ENCODE measurements around the gene INPP4A.
"Not testable (repeated sequence)": the region's sequence is repeated elsewhere in the genome, so short reads cannot be mapped to it uniquely, and the experiment has no call there.

Gene INPP4A

DNA sequence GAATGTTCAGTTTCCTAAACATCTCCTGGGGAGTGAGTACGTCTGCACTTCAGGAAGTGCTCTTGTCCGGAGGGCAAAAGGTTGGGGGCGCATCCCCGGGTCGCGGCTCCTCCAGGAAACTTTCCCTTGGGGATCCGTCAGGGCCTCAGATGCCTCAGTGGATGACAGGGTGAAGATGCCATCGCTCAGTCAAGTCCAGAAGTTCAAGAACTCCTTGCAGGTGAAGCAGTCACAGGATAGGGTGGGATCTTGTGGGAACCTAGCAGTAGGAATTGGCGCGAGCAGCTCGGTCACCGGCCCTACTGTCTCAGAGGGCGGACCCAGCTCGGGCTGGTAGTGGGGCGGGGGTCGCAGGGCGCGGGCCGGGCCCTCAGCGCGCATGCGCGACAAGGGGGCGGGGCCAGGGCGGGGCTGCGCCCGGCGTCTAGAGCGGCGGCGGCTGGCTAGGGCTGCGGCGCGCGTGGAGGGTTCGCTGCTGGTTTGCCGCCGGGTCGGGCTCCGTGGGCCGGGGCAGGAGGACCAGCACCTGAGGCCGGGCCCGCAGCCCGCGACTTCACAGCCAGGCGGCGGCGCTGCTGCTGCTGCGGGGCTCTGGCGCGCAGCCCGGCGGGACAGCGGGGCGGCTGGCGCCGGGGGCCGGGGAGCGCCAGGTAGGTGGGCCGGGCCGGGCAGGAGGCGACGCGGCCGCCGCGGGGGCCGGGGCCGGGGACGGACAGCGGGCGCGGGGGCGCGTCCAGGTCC lies at the start of gene INPP4A:
TSS of gene INPP4A (plus strand) at position 423 of the 741 bp plus-strand sequence. CDS start 75,191 bp downstream, outside the sequence.
- DNase-seq, result peak; percentile 95

DNA sequence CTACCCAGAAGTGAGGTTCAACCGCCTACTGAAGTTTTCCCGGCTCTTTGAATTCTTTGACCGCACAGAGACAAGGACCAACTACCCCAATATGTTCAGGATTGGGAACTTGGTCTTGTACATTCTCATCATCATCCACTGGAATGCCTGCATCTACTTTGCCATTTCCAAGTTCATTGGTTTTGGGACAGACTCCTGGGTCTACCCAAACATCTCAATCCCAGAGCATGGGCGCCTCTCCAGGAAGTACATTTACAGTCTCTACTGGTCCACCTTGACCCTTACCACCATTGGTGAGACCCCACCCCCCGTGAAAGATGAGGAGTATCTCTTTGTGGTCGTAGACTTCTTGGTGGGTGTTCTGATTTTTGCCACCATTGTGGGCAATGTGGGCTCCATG lies 48.7 kb upstream of the INPP4A start:
- no peak for DNase-seq

DNA sequence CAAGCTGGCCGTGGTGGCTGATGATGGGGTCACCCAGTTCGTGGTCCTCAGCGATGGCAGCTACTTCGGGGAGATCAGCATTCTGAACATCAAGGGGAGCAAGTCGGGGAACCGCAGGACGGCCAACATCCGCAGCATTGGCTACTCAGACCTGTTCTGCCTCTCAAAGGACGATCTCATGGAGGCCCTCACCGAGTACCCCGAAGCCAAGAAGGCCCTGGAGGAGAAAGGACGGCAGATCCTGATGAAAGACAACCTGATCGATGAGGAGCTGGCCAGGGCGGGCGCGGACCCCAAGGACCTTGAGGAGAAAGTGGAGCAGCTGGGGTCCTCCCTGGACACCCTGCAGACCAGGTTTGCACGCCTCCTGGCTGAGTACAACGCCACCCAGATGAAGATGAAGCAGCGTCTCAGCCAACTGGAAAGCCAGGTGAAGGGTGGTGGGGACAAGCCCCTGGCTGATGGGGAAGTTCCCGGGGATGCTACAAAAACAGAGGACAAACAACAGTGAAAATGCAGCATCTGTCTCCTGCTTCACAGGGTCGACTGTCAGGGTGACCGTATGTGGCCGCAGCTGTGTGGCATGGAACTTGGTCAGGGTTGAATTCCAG lies 47.8 kb upstream of the INPP4A start:
- no peak for DNase-seq

DNA sequence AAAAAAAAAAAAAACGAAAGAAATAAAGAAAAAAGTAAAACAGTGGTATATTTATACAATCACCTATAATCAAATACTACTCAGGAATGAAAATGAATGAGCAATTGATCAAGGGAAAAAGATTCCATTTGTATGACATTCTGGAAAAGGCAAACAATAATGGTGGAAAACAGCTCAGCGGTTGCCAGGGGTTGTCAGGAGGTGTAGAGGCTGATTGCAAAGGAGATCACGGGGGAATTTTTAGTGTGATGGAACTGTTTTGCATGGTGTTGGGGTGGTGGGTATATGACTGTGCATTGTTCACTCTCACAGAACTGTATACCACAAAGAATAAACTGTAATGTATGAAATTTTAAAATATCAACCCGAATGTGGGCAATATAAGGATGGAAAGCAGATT lies 45.5 kb upstream of the INPP4A start:
- DNase-seq, result no peak

DNA sequence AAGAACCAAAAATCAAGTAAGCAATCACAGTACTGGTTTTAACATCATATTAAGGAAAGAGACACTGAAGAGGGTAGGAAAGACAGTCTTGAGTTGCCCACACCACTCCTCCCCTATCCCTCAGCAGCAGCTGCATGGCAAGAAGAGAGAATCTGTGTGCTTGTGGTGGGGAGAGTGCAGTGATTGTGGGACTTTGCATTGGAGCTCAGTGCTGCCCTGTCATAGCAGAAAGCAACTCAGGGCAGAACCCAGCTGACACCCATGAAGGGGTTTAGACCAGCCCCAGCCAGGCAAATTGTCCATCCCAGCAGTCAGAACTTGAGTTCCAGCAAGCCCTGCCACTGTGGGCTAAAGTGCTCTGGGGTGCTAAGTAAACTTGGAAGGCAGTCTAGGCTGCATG lies 40.8 kb upstream of the INPP4A start:
- no peak for DNase-seq

DNA sequence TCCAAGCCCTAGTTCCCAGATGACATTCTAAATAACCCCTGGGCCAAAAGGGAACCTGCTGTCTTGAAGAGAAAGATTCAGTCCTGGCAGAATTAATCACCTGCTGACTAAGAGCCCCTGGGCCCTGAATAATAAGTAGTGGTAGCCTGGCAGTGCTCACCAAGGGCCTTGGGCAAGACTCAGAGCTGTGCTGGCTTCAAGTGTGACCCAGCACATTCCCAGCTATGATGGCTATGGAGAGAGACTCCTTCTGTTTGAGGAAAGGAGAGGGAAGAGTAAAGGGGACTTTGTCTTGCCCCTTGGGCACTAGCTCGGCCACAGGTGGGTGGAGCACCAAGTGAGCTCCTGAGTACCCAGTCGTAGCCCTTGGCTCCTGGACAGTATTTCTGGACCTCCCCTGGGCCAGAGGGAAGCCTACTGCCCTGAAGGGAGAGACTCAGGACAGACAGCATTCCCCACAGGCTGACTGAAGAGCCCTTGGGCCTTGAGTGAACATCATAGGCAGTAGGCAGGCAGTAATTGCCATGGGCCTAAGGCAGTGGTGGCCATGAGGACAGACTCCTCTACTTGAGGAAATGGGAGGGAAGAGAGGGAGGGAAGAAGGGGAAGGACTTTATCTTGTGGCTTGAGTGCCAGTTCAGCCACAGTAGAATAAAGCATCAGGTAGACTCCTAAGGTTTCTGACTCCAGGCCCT lies 40.0 kb upstream of the INPP4A start:
- DNase-seq, result no peak

DNA sequence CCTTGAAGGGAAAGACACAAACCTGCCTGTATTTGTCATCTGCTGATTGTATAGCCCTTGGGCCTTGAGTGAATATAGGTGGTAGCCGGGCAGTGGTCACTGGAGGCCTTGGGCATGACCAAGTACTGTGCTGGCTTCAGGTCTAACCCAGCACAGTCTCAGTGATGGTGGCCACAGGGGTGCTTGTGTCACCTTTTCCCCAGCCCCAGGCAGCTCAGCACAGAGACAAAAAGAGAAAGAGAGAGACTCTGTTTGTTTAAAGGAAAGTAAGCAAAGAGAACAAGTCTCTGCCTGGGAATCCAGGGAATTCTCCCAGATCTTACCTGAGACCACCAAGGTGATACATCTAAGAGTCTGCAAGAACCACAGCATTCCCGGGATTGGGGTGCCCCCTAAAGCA lies 39.4 kb upstream of the INPP4A start:
- no peak for DNase-seq

DNA sequence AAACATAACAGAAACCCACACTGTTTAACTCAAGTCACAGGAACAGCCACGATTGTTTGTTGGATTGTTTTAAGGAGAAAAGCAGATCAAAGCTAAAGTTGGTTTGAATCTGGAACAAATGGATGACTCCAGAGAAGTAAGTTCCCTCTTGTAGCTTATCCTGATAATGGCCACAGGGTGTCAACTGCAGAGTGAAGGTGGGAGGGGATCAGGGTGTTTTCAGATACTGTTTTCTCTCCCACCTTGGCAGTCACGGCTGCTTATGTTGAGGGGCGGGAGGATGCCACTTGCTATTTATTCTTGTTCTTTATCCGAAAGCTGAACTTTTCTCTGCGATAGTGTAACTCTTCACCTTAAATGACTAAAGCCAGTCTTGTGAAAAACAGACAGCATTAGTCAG lies 36.5 kb upstream of the INPP4A start:
- DNase-seq, result no peak

DNA sequence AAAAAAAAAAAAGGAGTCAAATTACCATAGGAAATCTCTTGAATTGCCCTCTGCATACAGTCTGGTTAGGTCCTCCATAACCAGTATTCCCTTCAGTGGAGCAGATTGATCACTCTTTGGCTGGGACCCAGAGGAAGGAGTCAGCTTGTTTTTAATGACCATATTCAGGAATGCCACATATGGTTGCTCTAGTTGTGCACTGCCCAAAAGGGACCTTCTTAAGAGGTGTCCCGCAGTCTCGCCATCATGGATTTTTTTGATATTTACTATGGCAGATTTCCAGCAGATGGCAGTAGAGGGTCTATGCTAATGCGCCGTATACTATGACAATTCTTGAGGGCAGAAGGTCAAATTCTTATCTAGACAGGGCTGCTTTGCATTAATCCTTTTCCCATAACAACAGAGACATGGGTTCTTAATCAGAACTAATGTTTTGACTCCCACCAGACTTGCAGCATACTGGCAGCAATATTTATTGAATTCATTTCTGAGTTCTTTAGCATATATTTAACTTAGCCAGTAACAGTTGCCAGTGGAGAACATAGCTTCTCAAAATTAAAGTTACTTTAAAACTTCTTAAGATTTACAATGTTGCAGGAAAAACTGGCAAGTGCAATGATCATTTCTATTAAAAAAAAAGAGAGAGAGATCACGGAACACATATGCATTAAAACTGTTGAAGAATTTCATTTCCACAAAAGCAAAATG lies 31.8 kb upstream of the INPP4A start:
- peak; percentile 83 for DNase-seq

DNA sequence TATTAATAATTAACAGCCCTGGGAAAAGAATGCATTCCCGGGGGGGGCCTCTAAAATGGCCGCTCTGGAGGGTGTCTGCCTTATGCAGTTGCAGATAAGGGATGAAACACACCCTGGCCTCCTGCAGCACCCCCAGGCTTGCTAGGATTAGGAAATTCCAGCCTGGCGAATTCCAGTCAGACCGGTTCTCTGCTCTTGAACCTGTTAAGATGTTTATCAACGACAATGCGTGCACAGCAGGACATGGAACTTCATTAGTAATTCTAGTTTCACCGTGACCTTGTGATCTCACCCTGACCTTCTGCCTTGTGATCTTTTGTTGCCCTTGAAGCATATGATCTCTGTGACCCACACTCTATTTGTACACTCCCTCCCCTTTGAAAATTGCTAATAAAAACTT lies 30.4 kb upstream of the INPP4A start:
- DNase-seq, result not testable (repeated sequence)

DNA sequence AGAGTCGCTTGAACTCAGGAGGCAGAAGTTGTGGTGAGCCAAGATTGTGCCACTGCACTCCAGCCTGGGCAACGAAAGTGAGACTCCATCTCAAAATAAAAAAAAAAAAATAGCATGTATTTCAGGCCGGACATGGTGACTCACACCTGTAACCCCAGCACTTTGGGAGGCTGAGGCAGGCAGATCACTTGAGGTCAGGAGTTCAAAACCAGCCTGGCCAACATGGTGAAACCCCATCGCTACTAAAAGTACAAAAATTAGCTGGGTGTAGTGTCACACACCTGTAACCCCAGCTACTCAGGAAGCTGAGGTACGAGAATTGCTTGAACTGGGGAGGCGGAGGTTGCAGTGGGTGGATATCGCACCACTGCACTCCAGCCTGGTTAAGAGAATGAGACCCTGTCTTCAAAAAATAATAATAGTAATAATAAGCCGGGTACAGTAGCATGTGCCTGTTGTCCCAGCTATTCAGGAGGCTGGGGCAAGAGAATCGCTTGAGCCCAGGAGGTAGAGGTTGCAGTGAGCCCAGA lies 28.9 kb upstream of the INPP4A start:
- not testable (repeated sequence) for DNase-seq

DNA sequence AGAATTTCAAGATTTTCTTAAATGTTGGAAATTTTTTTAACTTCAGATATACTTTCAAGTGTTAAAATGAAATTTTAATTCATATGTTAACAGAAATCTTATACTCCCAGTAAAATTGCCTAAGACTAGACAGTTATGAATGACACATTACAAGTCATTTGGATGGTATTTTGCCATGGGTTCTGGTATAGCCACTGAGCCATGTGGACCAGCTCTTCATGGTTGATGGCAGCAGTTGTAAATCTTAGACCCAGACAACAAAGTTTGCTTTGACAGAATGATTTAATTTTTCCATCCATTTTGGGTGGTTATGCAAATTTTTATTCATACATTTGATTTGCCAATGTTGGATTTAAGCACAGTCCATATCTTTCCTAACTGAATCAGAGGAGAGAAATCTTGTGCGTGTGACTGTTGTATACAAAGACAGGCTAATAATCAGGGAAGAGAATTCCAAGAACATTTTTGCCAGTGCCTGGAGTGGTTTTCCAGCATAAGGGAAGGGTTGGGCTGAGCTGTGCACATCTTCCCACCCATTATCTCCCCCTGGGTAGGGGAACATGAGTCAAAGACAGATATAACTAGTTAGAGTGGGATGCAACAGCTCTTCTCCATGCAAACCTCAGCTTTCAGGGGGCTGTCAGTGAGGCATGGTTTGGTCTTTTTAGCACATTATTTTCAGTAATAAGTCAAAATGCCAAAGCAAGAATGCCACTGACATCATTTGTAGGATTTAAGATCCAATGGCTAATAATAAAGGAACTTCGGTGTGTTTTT lies 28.1 kb upstream of the INPP4A start:
- no peak for DNase-seq

DNA sequence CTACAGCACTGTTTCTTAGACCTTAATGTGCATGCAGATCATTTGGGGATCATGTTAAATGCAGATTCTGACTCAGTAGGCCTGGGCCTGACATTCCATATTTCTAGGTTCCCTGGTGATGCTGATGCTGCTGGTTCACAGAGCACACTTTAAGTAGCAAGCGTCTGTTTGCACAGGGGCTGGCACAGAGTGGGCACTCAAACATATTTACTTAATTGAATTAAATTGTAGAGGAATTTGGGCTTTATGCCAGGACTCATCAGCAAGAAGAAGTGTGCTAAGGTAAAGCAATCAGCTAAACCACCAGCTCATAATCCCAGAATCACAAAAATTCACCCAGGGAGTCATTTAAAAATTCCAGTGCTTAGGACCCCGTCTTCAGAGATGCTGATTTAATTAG lies 25.1 kb upstream of the INPP4A start:
- no peak for DNase-seq

DNA sequence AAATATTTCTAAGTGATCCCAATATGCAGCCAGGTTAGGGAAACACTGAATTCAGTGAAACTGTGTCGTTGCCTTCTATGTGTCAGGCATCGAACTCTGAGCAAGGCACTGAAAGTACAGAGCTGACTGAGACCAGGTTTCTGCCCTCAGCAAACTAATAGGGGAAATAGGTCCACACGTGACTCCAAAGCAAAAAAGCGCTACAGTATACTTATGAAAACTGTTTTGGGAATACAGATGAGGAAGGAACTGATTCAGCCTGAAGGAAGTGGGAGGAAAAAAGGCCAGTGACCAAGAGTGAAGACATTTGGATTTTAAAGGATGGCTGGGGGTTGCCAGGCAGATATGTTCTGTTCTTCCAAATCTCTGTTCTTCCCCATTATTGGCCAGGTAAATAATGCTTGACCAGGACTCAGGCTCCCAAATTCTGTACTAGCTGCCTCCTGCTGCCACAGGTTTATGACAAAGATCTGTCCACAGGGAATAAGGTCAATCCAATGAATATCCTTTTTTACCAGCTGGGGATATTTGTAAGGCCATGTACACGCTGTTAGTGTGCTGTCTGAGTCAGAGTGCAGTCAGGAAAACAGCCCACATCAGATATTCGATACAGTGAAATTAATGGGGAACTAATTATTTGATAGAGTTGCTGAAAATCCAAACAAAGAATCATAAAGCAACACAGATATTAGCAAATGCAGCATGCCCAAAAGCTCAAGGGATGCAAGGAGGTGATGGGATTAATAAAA lies 24.5 kb upstream of the INPP4A start:
- DNase-seq, result no peak

DNA sequence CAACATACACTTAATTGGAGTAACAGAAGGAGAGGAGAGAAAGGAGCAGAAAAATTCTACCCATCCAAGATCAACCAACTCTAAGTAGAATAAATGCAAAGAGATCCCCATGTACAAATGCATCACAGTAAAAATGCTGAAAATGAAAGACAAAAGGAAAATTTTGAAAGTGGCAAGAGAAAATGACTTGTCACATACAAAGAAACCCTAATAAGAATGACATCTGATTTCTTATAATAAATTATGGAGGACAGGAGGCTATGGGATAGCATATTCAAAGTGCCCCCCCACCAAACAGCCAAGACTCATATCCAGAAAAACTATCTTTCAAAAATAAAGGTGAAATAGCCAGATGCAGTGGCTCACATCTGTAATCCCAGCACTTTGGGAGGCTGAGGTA lies 22.2 kb upstream of the INPP4A start:
- no peak for DNase-seq

DNA sequence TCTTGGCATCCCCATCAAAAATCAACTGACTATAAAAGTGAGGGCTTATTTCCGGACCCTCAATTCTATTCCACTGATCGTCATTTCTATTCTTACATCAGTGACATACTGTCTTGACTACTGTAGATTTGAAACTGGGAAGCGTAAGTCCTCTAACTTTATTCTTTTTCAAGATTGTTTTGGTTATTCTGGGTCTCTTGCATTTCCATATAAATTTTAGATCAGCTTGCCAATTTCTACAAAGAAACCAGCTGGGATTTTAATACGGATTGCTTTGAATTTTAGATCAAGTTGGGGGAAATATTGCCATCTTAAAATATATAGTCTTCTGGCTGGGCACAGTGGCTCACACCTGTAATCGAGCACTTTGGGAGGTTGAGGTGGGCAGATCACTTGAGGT lies 17.9 kb upstream of the INPP4A start:
- no peak for DNase-seq

DNA sequence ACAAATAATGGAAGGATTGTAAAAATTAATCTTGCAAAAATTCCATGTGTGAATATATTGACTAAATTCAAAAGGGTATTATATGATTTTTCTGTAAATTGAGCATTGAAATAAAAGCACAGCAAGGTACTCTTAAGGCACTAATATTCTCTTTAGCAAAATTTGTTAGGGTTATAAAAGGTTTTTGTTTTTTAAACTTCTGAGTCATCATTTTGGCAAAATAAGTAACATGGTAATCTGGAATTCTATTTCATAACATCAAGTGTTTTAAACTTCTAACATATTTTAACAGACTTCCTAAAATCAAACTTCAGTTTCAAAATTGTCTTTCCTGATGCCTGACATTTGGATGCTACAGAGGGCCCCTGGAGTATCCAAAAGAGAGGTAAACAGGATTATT lies 12.5 kb upstream of the INPP4A start:
- DNase-seq, result no peak

DNA sequence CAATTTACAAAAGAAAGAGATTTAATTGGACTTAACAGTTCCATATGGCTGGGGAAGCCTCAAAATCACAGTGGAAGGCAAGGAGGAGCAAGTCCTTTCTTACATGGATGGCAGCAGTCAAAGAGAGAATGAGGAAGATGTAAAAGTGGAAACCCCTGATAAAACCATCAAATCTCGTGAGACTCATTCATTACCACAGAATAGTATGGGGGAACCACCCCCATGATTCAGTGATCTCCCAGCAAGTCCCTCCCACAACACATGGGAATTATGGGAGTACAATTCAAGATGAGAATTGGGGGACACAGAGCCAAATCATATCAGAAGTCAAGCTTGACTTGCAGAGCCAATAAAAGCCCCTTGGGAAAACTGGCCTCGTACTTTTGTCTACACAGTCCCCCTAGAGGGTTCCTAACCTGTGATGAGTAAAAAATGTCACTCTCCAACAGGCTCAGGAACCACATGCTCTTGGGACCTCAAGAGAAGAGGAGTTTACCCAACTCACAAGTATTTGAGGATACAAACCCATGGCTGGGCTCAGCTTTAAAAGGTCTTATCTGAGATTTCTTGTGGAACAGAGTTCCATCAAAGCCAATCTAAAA lies 11.2 kb upstream of the INPP4A start:
- DNase-seq, result no peak

DNA sequence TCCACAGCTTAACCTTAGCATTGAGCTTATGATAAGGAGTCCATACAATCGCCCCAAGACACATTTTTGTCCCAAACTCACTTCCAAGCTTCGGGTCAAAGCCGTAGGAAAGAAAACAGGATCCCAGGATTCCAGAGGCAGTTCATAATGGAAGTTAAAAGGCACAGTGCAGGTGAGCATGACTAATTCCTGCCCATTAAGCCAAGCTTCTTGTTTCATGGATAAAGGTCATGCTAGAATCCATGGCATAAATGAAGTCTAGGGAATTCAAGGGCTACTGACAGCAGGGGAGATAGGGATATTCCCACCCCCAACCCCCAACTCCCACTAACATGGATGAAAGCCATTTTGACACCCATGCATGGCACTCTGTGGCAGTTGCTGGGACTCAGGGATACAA lies 10.2 kb upstream of the INPP4A start:
- DNase-seq, result no peak

DNA sequence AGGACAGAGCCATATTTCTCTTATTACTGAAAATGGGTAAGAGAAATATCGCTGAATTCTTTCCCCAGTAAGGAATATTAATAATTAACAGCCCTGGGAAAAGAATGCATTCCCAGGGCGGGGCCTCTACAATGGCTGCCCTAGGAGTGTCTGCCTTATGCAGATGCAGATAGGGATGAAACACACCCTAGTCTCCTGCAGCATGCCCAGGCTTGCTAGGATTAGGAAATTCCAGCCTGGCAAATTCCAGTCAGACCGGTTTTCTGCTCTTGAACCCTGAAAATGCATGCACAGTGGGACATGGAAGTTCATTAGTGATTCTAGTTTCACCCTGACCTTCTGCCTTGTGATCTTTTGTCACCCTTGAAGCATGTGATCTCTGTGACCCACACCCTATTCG lies 9.0 kb upstream of the INPP4A start:
- not testable (repeated sequence) for DNase-seq

DNA sequence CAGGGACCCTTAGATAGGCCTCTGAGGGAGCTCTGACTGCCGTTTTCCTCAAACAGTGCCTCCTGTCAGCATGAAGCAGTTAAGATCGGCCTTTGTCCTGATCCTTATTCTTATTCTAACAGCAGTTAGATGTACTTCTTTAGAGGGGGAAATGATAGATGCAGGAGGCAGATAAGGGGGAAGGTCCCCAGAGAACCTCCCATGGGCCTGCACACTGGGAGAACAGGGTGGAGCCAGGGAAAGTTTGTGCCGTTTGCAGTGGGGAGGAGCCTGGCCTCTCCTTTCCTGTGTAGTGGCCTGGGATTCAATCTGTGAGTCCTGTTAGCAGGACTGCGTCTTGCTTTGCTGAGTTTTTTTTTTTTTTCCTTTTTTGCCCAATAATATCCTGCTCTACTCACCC lies 7.9 kb upstream of the INPP4A start:
- DNase-seq, result no peak
